GM10248 (cell line): ENCODE results near the gene GOLPH3L.
"Not testable (repeated sequence)": the region's sequence is repeated elsewhere in the genome, so short reads cannot be mapped to it uniquely, and the experiment has no call there.

Experiments
- CTCF ChIA-PET: fragments of 300-600 bp; sonication (Branson Sonifier 250); formaldehyde crosslinking; extraction: SDS; loops from one replicate; lab custom pipeline; 2021; ENCODE audit warnings: antibody characterized with exemption; lab: Yijun Ruan, JAX
- POLR2A ChIA-PET: fragments of 350-650 bp; sonication (Branson Sonifier 250); formaldehyde crosslinking; extraction: SDS; loops from one replicate; lab custom pipeline; 2020; ENCODE audit warnings: antibody characterized with exemption; lab: Yijun Ruan, JAX
- DNase-seq: peaks from one replicate; pipeline ENCODE4 v3.0.0; 2012; ENCODE audit errors: extremely low spot score
- CTCF ChIP-seq: IDR thresholded peaks from 2 replicates; pipeline ENCODE4 v1.5.1; 2012; ENCODE audit warnings: mild to moderate bottlenecking, low read depth; ENCODE audit errors: extremely low read depth, missing control alignments, control extremely low read depth

The GOLPH3L gene

GRCh38 chr1:150626150-150626549 is 70.8 kb downstream of the GOLPH3L start:
- CTCF ChIA-PET, result interaction anchor here (1.3 to 1.5 kb wide), 2 partner anchors 10 to 12 kb away, joined by 3 to 5 read pairs; no protein-coding TSS in a partner anchor
- POLR2A ChIA-PET, result interaction anchor here (0.7 kb wide), 1 partner anchor 50 kb away, joined by 5 read pairs; no protein-coding TSS in a partner anchor
- TF ChIP-seq CTCF, result no peak
- DNase-seq, result no peak

GRCh38 chr1:150624546-150624945 is 72.4 kb downstream of the GOLPH3L start:
- ChIA-PET POLR2A (interaction anchor here (0.6 kb wide), 1 partner anchor 336 kb away, joined by 12 read pairs; no protein-coding TSS in a partner anchor), CTCF (interaction anchor here (0.8 kb wide), 1 partner anchor 64 kb away, joined by 5 read pairs; no protein-coding TSS in a partner anchor)
- DNase-seq, result not testable (repeated sequence)

- not testable (repeated sequence) for DNase-seq
- CTCF ChIA-PET, result interaction anchor here (0.8 kb wide), 1 partner anchor 63 kb away, joined by 5 read pairs; no protein-coding TSS in a partner anchor
- POLR2A ChIA-PET, result interaction anchor here (0.6 kb wide), 1 partner anchor 337 kb away, joined by 12 read pairs; no protein-coding TSS in a partner anchor
Measured at GRCh38 chr1:150624134-150624533, 72.8 kb downstream of the GOLPH3L start.

- POLR2A ChIA-PET, result interaction anchor here (1.2 to 4.1 kb wide), 2 partner anchors 43 to 62 kb away, joined by 4 to 23 read pairs; partner anchors contain the start of gene MCL1
- CTCF ChIA-PET, result interaction anchor here (4.4 to 15.3 kb wide), 2 partner anchors 13 to 61 kb away, joined by 18 to 151 read pairs; no protein-coding TSS in a partner anchor
- no peak for DNase-seq
- TF ChIP-seq CTCF, result no peak
Measured at GRCh38 chr1:150622303-150622975, 74.5 kb downstream of the GOLPH3L start.

GRCh38 chr1:150621497-150622302 is 75.3 kb downstream of the GOLPH3L start:
- CTCF ChIA-PET, result interaction anchor here (0.8 to 15.3 kb wide), 8 partner anchors 12 to 375 kb away, joined by 3 to 151 read pairs (median 6); partner anchors contain the start of gene MCL1
- POLR2A ChIA-PET, result interaction anchor here (0.6 to 4.1 kb wide), 2 partner anchors 42 to 58 kb away, joined by 3 to 23 read pairs; partner anchors contain the start of gene MCL1
- DNase-seq, result peak; percentile 55
- peak; percentile 65 for TF ChIP-seq CTCF

GRCh38 chr1:150620919-150621318 is 76.0 kb downstream of the GOLPH3L start:
- TF ChIP-seq CTCF, result no peak
- ChIA-PET POLR2A (interaction anchor here (0.6 to 4.1 kb wide), 2 partner anchors 42 to 57 kb away, joined by 3 to 23 read pairs; partner anchors contain the start of gene MCL1), CTCF (interaction anchor here (0.8 to 15.3 kb wide), 8 partner anchors 12 to 375 kb away, joined by 3 to 151 read pairs (median 6); partner anchors contain the start of gene MCL1)
- no peak for DNase-seq
